Astrocyte (in vitro differentiated cells and primary cell): Measurements from ENCODE around the gene ZBTB16.

Source experiments
- CTCF ChIP-seq: IDR thresholded peaks from 2 replicates; pipeline ENCODE4 v1.5.1; 2011; ENCODE audit warnings: low read depth, mild to moderate bottlenecking, inconsistent platforms, low read length, moderate library complexity; ENCODE audit not compliant: insufficient read depth
- EZH2 ChIP-seq: IDR thresholded peaks from 2 replicates; pipeline ENCODE4 v1.6.1; 2012; ENCODE audit warnings: mild to moderate bottlenecking, low read length, inconsistent platforms; ENCODE audit not compliant: insufficient read depth

- no peak for TF ChIP-seq CTCF
- no peak for TF ChIP-seq EZH2
These were observed 200.1 kb downstream of the ZBTB16 start for GRCh38 chr11:114259551-114259983.
